ENCODE data around the gene TMEM203.

Gene TMEM203

GRCh38 chr9:137241490-137242268, 36.2 kb upstream of the TMEM203 start:
- DNase-seq, result peak; percentile 41 to 65 (median 60)

- DNase-seq, result peak; percentile 85 to 100 (median 96)
Measured at GRCh38 chr9:137240841-137241489, 35.5 kb upstream of the TMEM203 start, which contains the start of gene TUBB4B. Gene TUBB4B, plus strand, starts transcription at chr9:137241287. Its CDS starts 74 bp downstream, at chr9:137241361.

- DNase-seq, result peak; percentile 42 to 87 (median 69)
Measured at GRCh38 chr9:137240318-137240840, 34.9 kb upstream of the TMEM203 start.

- peak in 1 of 5 experiments; percentile 29 for DNase-seq
Measured at GRCh38 chr9:137239541-137240200, 34.2 kb upstream of the TMEM203 start.

GRCh38 chr9:137237759-137238726, 32.6 kb upstream of the TMEM203 start:
- no peak for DNase-seq

- no peak for DNase-seq
Measured at GRCh38 chr9:137236936-137237421, 31.5 kb upstream of the TMEM203 start.

- DNase-seq, result peak; percentile 80 to 88 (median 85)
Measured at GRCh38 chr9:137236238-137236935, 30.9 kb upstream of the TMEM203 start.

- DNase-seq, result no peak
Measured at GRCh38 chr9:137235424-137236237, 30.2 kb upstream of the TMEM203 start.

- DNase-seq, result no peak
Measured at GRCh38 chr9:137234758-137235423, 29.4 kb upstream of the TMEM203 start.

- DNase-seq, result no peak
Measured at GRCh38 chr9:137234055-137234697, 28.7 kb upstream of the TMEM203 start.

GRCh38 chr9:137233143-137233980, 27.9 kb upstream of the TMEM203 start:
- no peak for DNase-seq

- DNase-seq, result no peak
Measured at GRCh38 chr9:137232510-137232909, 27.1 kb upstream of the TMEM203 start.

GRCh38 chr9:137232101-137232500, 26.7 kb upstream of the TMEM203 start:
- no peak for DNase-seq

- no peak for DNase-seq
Measured at GRCh38 chr9:137231372-137232039, 26.1 kb upstream of the TMEM203 start.

- no peak for DNase-seq
Measured at GRCh38 chr9:137230705-137231371, 25.4 kb upstream of the TMEM203 start, which contains the start of gene SLC34A3. Gene SLC34A3, plus strand, starts transcription at chr9:137230901. Its CDS starts 802 bp downstream, at chr9:137231703.

GRCh38 chr9:137229903-137230704, 24.7 kb upstream of the TMEM203 start:
- DNase-seq, result no peak

Measured in T-helper 2 cell (primary cell).